Thoracic aorta (tissue), 2 donors: ENCODE measurements around the gene PLSCR3. TPM values are rescaled to one million over a fixed set of nuclear protein-coding genes. Genes with fewer than 3 reads are reported as not detected.

Experiments used
- ATAC-seq: fragments of 150-250 bp; one replicate; pipeline ENCODE4 v1.8.0; 2017; ENCODE audit warnings: low read depth; ENCODE audit not compliant: insufficient number of reproducible peaks, low FRiP score
- DNase-seq: peaks from one replicate; pipeline ENCODE4 v3.0.0-alpha.2; 2020; ENCODE audit warnings: low spot score
- H3K27ac ChIP-seq, 2 donors: fragments of 200-600 bp; sonication (generic); 1 replicate in 1 of 2; 2 replicates in 1 of 2; pipeline ENCODE4 v1.5.1; 2016; ENCODE audit warnings: mild to moderate bottlenecking in 2 of 2, moderate library complexity in 2 of 2
- H3K27me3 ChIP-seq: fragments of 200-600 bp; sonication (generic); replicated peaks from 2 replicates; pipeline ENCODE4 v1.6.0; 2016; ENCODE audit warnings: mild to moderate bottlenecking; ENCODE audit not compliant: insufficient read depth
- H3K36me3 ChIP-seq: fragments of 200-600 bp; sonication (generic); one replicate; pipeline ENCODE4 v1.5.1; 2016
- H3K4me1 ChIP-seq, 2 donors: fragments of 200-600 bp; sonication (generic); 1 replicate in 1 of 2; 2 replicates in 1 of 2; pipeline versions ENCODE4 v1.5.1 to v1.6.0; 2016; ENCODE audit warnings: low read depth in 2 of 2, mild to moderate bottlenecking in 1 of 2; ENCODE audit not compliant: control insufficient read depth in 1 of 2
- H3K4me3 ChIP-seq: fragments of 200-600 bp; sonication (generic); 2 replicates; pipeline ENCODE4 v1.5.1; 2016; ENCODE audit warnings: mild to moderate bottlenecking
- H3K9me3 ChIP-seq: fragments of 200-600 bp; sonication (generic); 2 replicates; pipeline ENCODE4 v1.5.1; 2016
- total RNA-seq, 2 donors: library from RNA; depleted of rRNA; stranded (reverse); fragments of >200 nt; gene quantifications; one replicate each; pipeline versions ENCODE4 v1.1.0 to v1.2.3, GENCODE V29; 2016
- TF ChIP-seq, protein P1 (sequence below): fragments of 200-600 bp; sonication (generic); IDR thresholded peaks from one replicate; pipeline ENCODE4 v1.5.1; 2019; ENCODE audit warnings: antibody characterized with exemption

PLSCR3 gene
- total RNA-seq, 2 donors from 2014 or later: 31.0 to 49.4 TPM

DNA sequence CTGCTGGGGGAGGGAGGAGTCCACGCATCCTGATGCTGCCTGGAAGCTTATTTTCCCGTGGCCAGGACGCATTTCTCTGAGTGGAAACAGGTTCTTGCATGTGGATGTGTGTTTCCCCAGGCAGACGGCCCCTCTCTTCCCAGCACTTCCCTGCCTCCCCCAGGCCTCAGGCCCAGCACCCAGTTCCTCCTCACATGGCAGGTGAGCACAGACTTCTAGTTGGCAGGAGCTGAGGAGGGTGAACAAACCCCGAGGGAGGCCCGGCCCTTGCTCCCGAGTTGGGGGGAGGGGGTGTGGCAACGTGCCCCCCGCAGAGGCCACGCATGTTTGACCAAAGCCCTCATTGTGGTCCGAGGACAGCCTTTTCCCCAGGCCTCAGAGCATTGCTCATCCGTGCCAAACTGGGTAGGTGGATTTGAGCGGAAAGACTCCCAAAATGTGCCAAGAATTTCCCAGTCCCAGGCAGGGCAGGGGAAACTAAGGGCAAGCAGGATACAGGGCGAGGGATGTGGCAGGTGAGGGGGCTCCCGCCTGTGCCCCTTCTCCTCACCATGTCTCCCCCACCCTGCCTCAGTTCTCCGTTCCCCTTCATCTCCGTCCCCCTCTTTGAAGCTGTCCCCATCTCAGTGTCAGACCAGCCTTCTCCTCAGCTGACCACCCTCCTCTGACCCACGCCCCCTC is 24.3 kb upstream of the PLSCR3 start:
- Histone ChIP-seq H3K9me3 (no peaks in the 10 kb centered on the region), H3K27ac (no peak overlapping the region)

DNA sequence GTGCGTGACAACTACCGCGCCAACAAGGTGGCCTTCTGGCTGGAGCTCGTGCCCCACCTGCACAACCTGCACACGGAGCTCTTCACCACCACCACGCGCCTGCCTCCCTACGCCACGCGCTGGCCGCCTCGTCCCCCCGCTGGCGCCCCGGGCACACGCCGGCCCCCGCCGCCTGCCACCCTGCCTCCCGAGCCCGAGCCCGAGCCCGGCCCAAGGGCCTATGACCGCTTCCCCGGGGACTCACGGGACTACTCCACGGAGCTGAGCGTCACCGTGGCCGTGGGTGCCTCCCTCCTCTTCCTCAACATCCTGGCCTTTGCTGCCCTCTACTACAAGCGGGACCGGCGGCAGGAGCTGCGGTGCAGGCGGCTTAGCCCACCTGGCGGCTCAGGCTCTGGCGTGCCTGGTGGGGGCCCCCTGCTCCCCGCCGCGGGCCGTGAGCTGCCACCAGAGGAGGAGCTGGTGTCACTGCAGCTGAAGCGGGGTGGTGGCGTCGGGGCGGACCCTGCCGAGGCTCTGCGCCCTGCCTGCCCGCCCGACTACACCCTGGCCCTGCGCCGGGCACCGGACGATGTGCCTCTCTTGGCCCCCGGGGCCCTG is 22.8 kb upstream of the PLSCR3 start:
- Histone ChIP-seq H3K36me3 (no peaks in the 10 kb centered on the region), H3K27ac (no peak overlapping the region), H3K4me3 (no peak overlapping the region), H3K27me3 (no peaks in the 10 kb centered on the region), H3K4me1 (no peaks in the 10 kb centered on the region), H3K9me3 (no peaks in the 10 kb centered on the region)
- TF ChIP-seq, protein P1, sequence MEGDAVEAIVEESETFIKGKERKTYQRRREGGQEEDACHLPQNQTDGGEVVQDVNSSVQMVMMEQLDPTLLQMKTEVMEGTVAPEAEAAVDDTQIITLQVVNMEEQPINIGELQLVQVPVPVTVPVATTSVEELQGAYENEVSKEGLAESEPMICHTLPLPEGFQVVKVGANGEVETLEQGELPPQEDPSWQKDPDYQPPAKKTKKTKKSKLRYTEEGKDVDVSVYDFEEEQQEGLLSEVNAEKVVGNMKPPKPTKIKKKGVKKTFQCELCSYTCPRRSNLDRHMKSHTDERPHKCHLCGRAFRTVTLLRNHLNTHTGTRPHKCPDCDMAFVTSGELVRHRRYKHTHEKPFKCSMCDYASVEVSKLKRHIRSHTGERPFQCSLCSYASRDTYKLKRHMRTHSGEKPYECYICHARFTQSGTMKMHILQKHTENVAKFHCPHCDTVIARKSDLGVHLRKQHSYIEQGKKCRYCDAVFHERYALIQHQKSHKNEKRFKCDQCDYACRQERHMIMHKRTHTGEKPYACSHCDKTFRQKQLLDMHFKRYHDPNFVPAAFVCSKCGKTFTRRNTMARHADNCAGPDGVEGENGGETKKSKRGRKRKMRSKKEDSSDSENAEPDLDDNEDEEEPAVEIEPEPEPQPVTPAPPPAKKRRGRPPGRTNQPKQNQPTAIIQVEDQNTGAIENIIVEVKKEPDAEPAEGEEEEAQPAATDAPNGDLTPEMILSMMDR: no peak
- DNase-seq (no peak), ATAC-seq (no peak)

More for the DNA sequence above, 24.3 kb upstream of the PLSCR3 start:
- ATAC-seq: no peak
- TF ChIP-seq, protein P1: no peak
- no peaks in the 10 kb centered on the region for H3K4me1 ChIP-seq
- H3K4me3 ChIP-seq: no peak overlapping the region
- no peaks in the 10 kb centered on the region for H3K36me3 ChIP-seq
- H3K27me3 ChIP-seq: no peaks in the 10 kb centered on the region
- DNase-seq: no peak

DNA sequence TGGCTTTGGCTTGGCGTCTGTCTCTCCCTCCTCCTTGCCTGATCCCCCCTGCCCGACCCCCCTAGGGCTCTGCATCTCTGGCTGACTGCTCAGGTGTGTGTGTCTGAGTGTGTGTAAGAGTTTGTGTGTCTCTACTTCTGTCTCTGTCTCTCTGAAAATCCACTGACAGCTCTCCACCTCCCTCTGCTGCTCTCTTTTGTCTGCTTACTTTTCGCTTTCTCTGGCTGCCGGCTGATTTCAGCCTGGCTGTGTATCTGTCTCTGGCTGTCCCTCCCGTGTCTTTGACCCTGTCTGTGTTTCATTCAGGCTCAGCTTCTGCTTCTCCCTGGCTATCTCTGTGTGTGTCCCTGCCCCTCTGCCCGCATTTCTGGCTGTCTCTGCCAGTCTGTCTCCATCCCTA is 22.0 kb upstream of the PLSCR3 start:
- no peak overlapping the region for H3K4me3 ChIP-seq
- TF ChIP-seq, protein P1: no peak
- DNase-seq (no peak), ATAC-seq (no peak)
- H3K27me3 ChIP-seq: no peaks in the 10 kb centered on the region
- no peaks in the 10 kb centered on the region for H3K4me1 ChIP-seq
- no peak overlapping the region for H3K27ac ChIP-seq
- no peaks in the 10 kb centered on the region for H3K9me3 ChIP-seq
- H3K36me3 ChIP-seq: no peaks in the 10 kb centered on the region

DNA sequence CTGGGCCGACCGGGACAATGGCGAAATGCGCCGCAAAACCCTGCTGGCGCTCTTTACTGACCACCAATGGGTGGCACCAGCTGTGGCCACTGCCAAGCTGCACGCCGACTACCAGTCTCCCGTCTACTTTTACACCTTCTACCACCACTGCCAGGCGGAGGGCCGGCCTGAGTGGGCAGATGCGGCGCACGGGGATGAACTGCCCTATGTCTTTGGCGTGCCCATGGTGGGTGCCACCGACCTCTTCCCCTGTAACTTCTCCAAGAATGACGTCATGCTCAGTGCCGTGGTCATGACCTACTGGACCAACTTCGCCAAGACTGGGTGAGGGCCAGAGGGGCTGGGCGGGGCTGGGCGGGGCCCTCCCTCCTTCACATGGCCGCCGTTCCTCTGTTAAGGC is 21.5 kb upstream of the PLSCR3 start:
- Histone ChIP-seq H3K27me3 (no peaks in the 10 kb centered on the region), H3K36me3 (no peaks in the 10 kb centered on the region), H3K4me3 (no peak overlapping the region), H3K9me3 (no peaks in the 10 kb centered on the region), H3K4me1 (no peaks in the 10 kb centered on the region), H3K27ac (no peak overlapping the region)
- DNase-seq (no peak), ATAC-seq (no peak)
- TF ChIP-seq, protein P1: no peak

DNA sequence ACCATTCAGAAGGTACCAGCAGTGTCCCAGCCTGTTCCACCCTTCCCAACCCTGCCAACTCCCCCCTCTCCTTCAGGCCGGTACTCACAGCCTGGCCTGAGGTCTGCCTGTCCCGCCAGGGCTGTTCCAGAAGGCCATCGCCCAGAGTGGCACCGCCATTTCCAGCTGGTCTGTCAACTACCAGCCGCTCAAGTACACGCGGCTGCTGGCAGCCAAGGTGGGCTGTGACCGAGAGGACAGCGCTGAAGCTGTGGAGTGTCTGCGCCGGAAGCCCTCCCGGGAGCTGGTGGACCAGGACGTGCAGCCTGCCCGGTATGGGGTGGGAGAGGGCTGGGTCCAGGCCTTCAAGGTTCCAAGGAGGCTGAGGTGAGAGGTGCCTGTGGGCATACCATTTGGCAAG is 20.5 kb upstream of the PLSCR3 start:
- Histone ChIP-seq H3K27me3 (no peaks in the 10 kb centered on the region), H3K36me3 (no peaks in the 10 kb centered on the region), H3K27ac (no peak overlapping the region), H3K4me3 (no peak overlapping the region), H3K4me1 (no peaks in the 10 kb centered on the region), H3K9me3 (no peaks in the 10 kb centered on the region)
- TF ChIP-seq, protein P1: no peak
- DNase-seq (no peak), ATAC-seq (no peak)
